Ramos (cell line): ENCODE measurements around the gene SETD2.
"Not testable (repeated sequence)": the region's sequence is repeated elsewhere in the genome, so short reads cannot be mapped to it uniquely, and the experiment has no call there.

Experiments used
- in situ Hi-C: fragments of 300-500 bp; cut with MboI; formaldehyde crosslinking; loops from one replicate; pipeline ENCODE4 v1.14.3; 2022; ENCODE audit warnings: low sequenced_read_pairs; ENCODE audit not compliant: unreplicated experiment

The SETD2 gene

GRCh38 chr3:47108546-47108945 lies 55.4 kb downstream of the SETD2 start:
- in situ Hi-C loops, result no loop called here

- in situ Hi-C loops, result no loop called here
Measured at GRCh38 chr3:47104259-47104658, 59.7 kb downstream of the SETD2 start.

DNA sequence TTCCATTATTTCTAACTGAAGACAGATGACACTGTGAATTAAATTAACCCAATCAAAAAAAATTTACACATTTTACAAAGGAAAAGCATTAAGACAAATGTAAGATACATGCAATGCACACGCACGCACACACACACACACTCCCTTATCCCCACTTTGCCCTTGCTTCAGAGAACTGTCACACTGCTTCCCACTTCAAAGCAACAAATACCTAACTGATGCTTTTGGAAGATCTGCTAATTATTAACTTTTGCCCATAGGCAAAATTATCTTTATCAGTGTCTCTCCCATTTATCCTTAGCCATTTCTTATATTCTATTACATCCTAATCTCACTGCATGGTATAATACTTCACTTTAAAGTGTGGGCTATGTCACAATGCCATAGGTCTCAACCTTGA lies 60.3 kb downstream of the SETD2 start:
- in situ Hi-C loops, result no loop called here

GRCh38 chr3:47102081-47102600 lies 61.8 kb downstream of the SETD2 start:
- in situ Hi-C loops, result no loop called here

DNA sequence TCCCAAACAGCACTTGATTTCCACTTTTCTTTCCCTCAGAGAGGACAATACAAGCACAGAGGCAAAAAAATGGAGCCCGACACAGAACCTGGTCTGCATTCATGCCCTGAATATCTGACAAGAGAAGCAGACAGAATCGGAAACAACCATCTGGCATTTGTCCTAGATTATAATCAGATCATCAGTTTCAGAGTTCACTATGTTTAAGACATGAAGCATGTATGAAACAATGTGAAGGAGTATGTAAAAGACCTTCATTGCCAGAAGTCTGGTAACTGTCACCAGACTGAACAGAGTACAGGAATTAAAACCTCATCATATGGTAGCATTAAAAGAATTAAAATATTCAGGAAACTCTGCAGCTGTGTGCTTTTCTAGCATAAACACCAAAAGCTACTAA lies 65.0 kb downstream of the SETD2 start:
- in situ Hi-C loops, result no loop called here

DNA sequence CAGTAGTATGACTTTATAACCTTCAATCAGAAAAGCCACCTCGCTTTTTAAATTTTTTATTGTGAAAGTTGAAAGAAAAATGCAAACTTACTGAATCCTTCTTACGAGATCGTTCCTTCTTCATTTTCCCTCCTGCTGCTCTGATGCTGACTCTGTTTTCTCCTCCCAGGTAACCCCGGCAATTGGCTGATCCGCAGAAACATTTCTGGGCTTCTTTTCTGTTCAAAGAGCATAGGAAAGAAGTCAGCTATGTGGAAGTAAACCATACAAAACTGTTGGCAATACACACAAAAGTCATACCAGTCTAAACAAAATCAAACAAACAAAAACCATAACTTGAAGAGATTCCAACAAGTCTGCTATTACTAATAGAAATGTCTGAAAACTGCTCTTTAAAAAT lies 66.0 kb downstream of the SETD2 start:
- in situ Hi-C loops, result no loop called here

DNA sequence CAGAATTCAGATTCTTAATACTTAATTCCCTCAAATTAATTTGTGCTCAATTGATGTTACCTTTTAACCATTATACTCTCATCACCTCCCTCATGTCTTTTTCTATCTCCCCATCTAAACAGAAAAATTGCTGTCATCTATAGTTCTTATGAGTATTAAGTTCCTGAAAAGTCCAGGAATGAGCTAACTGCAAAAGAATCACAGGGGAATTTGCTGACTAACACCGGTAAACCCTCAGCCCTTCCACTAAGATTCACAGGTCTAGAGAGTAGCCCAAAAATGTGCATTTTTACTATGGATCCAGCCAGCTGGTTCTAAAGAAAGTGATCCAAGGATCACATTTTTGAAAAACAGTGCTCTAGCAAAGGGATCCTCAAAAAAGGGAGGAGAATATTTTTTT lies 67.0 kb downstream of the SETD2 start:
- in situ Hi-C loops, result no loop called here

DNA sequence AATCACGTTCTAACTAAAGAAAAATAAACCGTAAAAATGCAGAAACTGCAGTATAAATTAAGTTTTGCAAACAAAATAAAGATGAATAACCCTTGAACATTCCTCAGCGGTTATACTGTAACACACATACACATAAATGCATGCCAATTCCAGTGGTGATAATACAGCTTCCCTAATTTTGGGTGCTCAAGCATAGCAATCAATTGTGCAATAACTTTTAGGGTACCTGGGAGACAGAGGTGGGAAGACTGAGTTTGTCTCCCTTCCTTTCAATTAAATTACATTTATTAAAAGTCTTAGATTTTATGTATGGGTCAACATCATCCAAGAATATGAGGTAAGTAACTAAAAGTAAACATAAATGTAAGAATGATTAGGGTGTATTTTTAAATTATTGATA lies 71.8 kb downstream of the SETD2 start:
- in situ Hi-C loops, result no loop called here

- in situ Hi-C loops, result no loop called here
Measured at GRCh38 chr3:47089630-47090029, 74.3 kb downstream of the SETD2 start.

GRCh38 chr3:47086071-47086470 lies 77.8 kb downstream of the SETD2 start:
- in situ Hi-C loops, result no loop called here

DNA sequence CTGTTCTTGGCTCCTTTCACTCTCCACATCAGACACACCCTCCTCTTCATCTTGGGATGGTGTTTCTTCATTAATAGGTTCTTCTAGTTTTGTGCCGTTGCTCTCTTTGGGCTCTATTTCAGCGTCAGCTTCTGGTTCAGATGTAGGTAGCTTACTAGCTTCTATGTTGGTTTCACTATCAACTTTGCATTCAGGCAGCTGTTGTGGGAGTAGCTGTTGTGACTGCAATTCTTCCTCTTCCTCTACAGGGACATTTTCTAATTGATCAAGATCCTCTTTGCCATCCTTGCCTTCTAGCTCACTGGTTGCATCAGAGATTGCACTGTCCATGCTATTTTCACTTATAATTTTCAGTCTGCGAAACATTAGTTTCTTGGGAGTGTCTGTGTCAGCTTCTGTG lies 80.1 kb downstream of the SETD2 start:
- in situ Hi-C loops, result no loop called here

- in situ Hi-C loops, result no loop called here
Measured at GRCh38 chr3:47082519-47082918, 81.4 kb downstream of the SETD2 start.

- in situ Hi-C loops, result no loop called here
Measured at GRCh38 chr3:47079432-47079831, 84.5 kb downstream of the SETD2 start.

DNA sequence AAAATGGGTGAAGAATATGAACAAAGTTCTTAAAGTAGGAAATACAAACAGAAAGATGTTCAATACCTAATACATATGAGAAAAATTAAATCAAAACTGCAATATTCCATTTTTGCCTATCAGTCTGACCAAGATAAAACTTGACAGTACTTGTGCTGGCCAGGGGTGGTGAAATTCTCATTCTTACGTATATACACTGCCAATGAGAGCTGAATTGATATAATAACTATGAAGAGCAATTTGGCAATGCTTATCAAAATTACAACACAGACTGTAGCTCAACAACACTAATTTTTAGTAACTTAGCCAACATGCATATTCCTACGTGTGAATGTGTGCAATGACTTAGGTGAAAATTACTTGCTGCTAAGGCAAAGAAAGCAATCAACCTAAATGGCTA lies 90.2 kb downstream of the SETD2 start:
- in situ Hi-C loops, result no loop called here

DNA sequence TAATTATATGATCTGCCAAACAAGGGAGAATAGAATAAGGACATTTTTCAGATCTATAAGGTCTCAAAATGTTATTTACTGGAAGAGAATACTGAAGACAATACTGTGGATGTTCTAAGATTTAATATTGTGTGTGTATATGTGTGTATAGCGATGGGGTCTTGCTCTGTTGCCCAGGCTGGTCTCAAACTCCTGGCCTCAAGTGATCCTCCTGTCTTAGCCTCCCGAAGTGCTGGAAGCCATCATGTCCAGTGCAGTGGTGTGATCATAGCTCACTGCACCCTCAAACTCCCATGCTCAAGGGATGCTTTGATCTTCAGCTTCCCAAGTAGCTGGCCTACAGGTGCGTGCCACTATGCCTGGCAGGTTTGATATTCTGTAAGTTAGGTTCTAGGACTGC lies 93.1 kb downstream of the SETD2 start:
- in situ Hi-C loops, result no loop called here

DNA sequence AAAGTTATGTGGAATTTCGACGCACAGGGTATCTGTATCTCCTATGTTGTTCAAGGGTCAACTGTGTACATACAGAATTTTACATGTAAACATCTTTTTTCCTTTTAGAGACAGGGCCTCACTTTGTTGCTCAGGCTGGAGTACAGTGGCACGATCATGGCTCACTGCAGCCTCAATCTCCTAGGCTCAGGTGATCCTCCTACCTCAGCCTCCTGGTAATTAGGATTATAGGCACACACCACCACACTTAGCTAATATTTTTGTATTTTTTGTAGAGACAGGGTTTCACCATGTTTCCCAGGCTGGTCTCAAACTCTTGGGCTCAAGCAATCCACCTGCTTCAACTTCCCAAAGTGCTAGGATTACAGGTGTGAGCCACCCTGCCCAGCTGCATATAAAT lies 97.7 kb downstream of the SETD2 start:
- in situ Hi-C loops, result not testable (repeated sequence)

DNA sequence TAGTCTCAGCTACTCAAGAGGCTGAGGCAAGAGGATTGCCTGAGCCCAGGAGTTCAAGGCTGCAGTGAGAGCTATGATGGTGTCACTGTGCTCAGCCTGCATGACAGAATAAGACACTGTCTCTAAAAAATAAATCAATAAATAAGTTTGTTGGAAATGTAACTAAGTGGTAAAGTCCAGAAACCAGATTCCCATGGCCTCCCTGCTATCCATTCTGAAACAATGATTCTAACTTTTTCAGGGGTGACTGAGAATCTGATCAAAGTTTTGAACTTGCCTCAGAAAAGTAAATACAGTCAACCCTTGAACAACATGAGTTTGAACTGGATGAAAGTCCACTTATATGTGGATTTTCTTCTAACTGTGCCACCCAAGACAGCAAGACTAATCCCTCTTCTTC lies 98.2 kb downstream of the SETD2 start:
- in situ Hi-C loops, result no loop called here

- in situ Hi-C loops, result no loop called here
Measured at GRCh38 chr3:47065058-47065457, 98.9 kb downstream of the SETD2 start.

DNA sequence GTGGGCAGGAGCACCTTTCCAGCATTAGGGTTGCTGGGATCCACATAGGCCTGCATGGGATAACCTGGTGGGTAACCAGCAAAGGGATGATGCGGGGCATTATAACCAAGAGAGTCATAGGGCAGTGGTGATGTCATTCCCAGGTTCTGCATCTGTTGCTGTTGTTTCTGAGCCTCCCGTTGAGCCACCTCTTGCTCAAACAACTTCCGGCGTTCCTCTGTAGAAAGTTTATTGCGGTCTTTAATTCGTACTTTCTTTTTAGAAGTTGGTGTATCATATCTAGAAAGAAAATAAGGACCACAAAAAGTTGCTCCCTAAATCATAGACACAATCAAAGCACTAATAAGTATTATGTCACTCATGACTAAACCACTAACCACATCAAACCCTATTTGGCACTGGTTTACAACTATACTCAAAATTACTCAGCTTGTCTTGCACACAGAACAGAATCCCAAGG lies 106.7 kb downstream of the SETD2 start:
- in situ Hi-C loops, result no loop called here

- in situ Hi-C loops, result no loop called here
Measured at GRCh38 chr3:47056705-47057104, 107.2 kb downstream of the SETD2 start.

DNA sequence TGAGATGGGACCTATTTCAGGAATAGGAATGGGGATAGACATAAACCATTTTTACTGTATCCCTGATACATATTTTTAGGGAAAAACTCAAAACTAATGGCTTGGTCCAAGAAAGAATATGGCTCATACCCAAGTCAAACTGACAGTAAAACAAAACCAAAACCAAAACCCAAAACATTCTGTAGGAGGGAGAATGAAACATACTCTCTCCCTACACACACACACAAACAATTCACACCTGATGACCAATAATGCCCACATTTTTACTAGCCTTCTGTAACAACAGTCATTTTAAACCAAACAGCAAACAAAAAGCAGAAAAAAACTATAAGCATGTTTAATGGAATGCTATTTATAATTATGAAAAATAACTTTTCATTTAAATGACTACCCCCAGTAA lies 109.5 kb downstream of the SETD2 start:
- in situ Hi-C loops, result no loop called here

DNA sequence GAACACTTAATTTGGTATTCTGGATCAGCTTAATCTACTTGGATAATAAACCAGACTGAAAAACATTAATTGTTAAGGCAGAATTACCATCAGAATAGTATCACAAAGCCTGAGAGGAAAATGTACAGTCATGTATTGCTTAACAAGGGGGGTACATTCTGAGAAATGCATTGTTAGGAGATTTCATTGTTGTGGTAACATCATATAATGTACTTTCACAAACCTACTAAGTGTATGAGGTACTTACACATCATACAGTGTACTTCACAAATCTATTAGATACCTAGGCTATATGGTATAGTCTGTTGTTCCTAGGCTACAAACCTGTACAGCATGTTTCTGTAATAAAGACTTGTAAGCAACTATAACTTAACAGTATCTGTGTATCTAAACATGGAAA lies 116.2 kb downstream of the SETD2 start:
- in situ Hi-C loops, result no loop called here

DNA sequence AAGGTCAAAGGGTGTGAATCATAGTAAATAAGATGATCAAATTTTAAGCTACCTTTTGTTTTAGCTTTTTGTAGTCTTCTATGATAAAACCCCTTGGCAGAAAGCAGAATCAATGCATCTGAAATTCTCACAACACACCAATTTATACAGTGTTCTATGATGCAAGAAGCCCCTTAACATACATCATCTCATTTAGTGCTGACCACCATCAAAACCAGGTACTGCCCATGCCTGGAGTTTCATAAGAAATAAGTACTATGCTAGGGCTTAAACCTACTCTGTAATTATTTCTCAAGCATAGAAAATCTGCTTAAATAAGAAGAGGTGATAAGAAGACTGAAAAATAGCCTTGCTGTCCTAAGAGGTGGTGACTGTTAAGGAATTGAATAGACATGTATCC lies 116.8 kb downstream of the SETD2 start:
- in situ Hi-C loops, result no loop called here
